Measurements from ENCODE around the gene BMF. TPM values are rescaled to one million over a fixed set of nuclear protein-coding genes. Genes with fewer than 3 reads are reported as not detected.

The BMF gene
- total RNA-seq, 1 experiment from 2014 or later: 81.5 TPM

DNA sequence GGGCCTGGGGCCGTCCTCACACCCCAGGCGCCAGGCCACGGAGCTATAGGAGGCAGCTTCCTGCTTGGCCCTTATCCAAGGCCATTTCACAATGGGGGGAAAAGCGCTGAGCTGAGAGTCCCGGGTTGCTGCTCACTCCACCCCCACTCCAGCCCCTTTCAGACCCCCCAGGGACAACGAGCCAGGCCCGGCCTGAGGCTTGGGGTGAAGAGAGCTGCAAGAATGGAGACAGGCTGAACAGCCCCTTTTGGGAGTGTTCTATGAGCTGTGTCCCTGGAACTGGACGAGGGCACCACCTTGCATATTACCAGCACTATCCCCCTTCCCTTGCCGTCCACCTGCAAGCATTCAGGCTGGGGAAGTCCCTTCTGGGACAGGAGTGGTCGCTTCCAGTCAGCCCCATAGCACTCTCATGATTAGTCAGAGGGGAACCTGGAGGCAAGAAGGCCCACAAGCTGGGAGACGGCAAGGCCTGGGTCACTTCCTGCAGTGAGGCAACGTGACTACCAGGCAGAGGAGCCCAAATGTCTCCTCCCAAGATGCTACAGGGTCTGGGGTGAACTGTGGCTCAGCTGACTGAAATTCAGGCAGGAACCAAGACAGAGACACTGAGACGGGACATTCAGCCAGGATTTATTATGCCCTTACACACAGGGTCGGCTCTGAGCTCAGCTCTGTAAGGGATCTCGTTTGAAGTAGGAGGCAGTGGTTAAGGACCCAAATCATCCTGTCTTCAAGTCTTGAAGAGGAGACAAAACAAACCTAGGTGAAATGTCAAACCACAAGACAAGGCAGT lies 61.1 kb downstream of the BMF start:
- Histone ChIP-seq H3K9me3 (no peaks in the 10 kb centered on the region), H3K4me1 (peaks cover 27% of the 10 kb centered on the region), H3K27me3 (replicated peaks; ENCODE audit: control insufficient read depth, insufficient read depth, low read length) (no peaks in the 10 kb centered on the region), H3K4me3 (ENCODE audit: low read depth, low read length) (no peak overlapping the region), H3K36me3 (ENCODE audit: control insufficient read depth, insufficient read depth, low read length) (no peaks in the 10 kb centered on the region)
- no peak for DNase-seq
- no peak overlapping the region for H3K4me3 Mint-ChIP-seq (ENCODE audit: unreplicated experiment)
- intact Hi-C loops (cut with micrococcal nuclease; ENCODE audit: unreplicated experiment): no loop called here
- ChIA-PET CTCF (interaction anchor here (0.7 kb wide), 1 partner anchor 62 kb away, joined by 3 read pairs; no protein-coding TSS in a partner anchor), POLR2A (interaction anchor here (1.1 to 1.3 kb wide), 2 partner anchors 9 to 51 kb away, joined by 3 read pairs; no protein-coding TSS in a partner anchor)
- BruUV-seq (replicated peaks): no TSS peak
- peaks cover 28% of the 10 kb centered on the region for H3K4me1 Mint-ChIP-seq (ENCODE audit: low read depth, unreplicated experiment)
- no peak for TF ChIP-seq CTCF (IDR thresholded peaks at IDR 0.05; ENCODE audit: insufficient read depth in 1 of 2, low read depth in 1 of 2, low read length in 1 of 2, severe bottlenecking in 1 of 2, unreplicated experiment in 1 of 2)
- H3K36me3 Mint-ChIP-seq (ENCODE audit: insufficient read depth, unreplicated experiment): peaks cover 5% of the 10 kb centered on the region
- peaks cover 9% of the 10 kb centered on the region for H3K9me3 Mint-ChIP-seq (ENCODE audit: unreplicated experiment)
- no peak overlapping the region for H3K27ac Mint-ChIP-seq (ENCODE audit: unreplicated experiment)
- no peaks in the 10 kb centered on the region for H3K27me3 Mint-ChIP-seq (ENCODE audit: insufficient read depth, unreplicated experiment)

DNA sequence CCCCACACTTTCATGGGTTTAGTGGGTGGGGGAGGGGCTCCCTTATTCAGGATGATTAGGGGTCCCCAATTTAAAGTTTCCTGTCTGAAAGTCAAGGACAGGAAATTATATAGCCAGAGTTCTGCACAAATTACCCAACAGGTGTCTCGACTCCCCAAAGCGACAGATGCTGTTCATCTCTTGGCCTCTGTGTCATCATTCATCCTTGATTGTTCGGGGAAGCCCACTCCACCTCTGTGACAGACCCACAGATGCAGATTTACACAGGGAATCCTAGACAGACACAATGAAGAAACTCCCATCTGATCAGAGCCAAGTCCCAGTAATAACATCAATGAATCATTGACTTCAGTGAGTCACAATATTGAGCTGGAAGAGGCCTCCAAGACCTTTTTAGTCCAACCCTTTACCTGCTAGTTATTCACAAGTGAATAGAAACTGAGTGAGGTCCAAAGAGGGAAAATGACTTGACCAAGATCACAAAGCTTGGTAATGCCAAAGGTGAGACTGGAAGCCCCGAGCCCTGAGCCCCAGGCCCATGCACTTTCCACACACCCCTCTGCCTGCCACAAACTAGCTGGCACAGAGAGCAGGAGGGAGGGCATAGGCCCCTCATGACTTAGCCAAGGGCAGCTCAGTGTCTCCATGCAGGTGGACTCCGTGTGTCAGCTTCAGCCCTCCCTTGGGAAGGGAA lies 61.8 kb downstream of the BMF start:
- no peaks in the 10 kb centered on the region for H3K9me3 ChIP-seq
- DNase-seq: no peak
- ChIA-PET CTCF (interaction anchor here (0.7 kb wide), 1 partner anchor 63 kb away, joined by 3 read pairs; no protein-coding TSS in a partner anchor), POLR2A (interaction anchor here (0.6 to 1.3 kb wide), 3 partner anchors 9 to 60 kb away, joined by 3 read pairs; no protein-coding TSS in a partner anchor)
- H3K36me3 Mint-ChIP-seq (ENCODE audit: insufficient read depth, unreplicated experiment): peaks cover 5% of the 10 kb centered on the region
- no peak for TF ChIP-seq CTCF (IDR thresholded peaks at IDR 0.05; ENCODE audit: insufficient read depth in 1 of 2, low read depth in 1 of 2, low read length in 1 of 2, severe bottlenecking in 1 of 2, unreplicated experiment in 1 of 2)
- no peak overlapping the region for H3K4me3 Mint-ChIP-seq (ENCODE audit: unreplicated experiment)
- intact Hi-C loops (cut with micrococcal nuclease; ENCODE audit: unreplicated experiment): no loop called here
- H3K4me1 ChIP-seq: peaks cover 19% of the 10 kb centered on the region
- no peaks in the 10 kb centered on the region for H3K36me3 ChIP-seq (ENCODE audit: control insufficient read depth, insufficient read depth, low read length)
- H3K27ac Mint-ChIP-seq (ENCODE audit: unreplicated experiment): no peak overlapping the region
- H3K4me3 ChIP-seq (ENCODE audit: low read depth, low read length): no peak overlapping the region
- no peaks in the 10 kb centered on the region for H3K27me3 Mint-ChIP-seq (ENCODE audit: insufficient read depth, unreplicated experiment)
- peaks cover 28% of the 10 kb centered on the region for H3K4me1 Mint-ChIP-seq (ENCODE audit: low read depth, unreplicated experiment)
- BruUV-seq (replicated peaks): no TSS peak
- peaks cover 9% of the 10 kb centered on the region for H3K9me3 Mint-ChIP-seq (ENCODE audit: unreplicated experiment)
- H3K27me3 ChIP-seq (replicated peaks; ENCODE audit: control insufficient read depth, insufficient read depth, low read length): no peaks in the 10 kb centered on the region

- CTCF ChIA-PET: interaction anchor here (0.6 to 1.6 kb wide), 10 partner anchors 43 to 229 kb away, joined by 3 to 16 read pairs (median 3); no protein-coding TSS in a partner anchor
- H3K36me3 Mint-ChIP-seq (ENCODE audit: insufficient read depth, unreplicated experiment): peaks cover 5% of the 10 kb centered on the region
- H3K4me3 ChIP-seq (ENCODE audit: low read depth, low read length): no peak overlapping the region
- no peaks in the 10 kb centered on the region for H3K9me3 ChIP-seq
- no peaks in the 10 kb centered on the region for H3K27me3 Mint-ChIP-seq (ENCODE audit: insufficient read depth, unreplicated experiment)
- no peak for DNase-seq
- no peak for TF ChIP-seq CTCF (IDR thresholded peaks at IDR 0.05; ENCODE audit: insufficient read depth in 1 of 2, low read depth in 1 of 2, low read length in 1 of 2, severe bottlenecking in 1 of 2, unreplicated experiment in 1 of 2)
- H3K4me3 Mint-ChIP-seq (ENCODE audit: unreplicated experiment): peak overlapping the region; percentile 71
- peaks cover 22% of the 10 kb centered on the region for H3K4me1 Mint-ChIP-seq (ENCODE audit: low read depth, unreplicated experiment)
- BruUV-seq (replicated peaks): no TSS peak
- POLR2A ChIA-PET: interaction anchor here (0.7 to 1.0 kb wide), 3 partner anchors 53 to 106 kb away, joined by 3 to 6 read pairs (median 3); no protein-coding TSS in a partner anchor
- peaks cover 9% of the 10 kb centered on the region; the same call in 1 of the 2 replicates for H3K4me1 ChIP-seq
- H3K27ac Mint-ChIP-seq (ENCODE audit: unreplicated experiment): peak overlapping the region; percentile 82
- H3K36me3 ChIP-seq (ENCODE audit: control insufficient read depth, insufficient read depth, low read length): no peaks in the 10 kb centered on the region
- intact Hi-C loops (cut with micrococcal nuclease; ENCODE audit: unreplicated experiment): loop anchor here (1.0 to 2.0 kb wide), 4 partner anchors 43 to 229 kb away; partner anchors contain the start of gene BUB1B
- peaks cover 9% of the 10 kb centered on the region for H3K9me3 Mint-ChIP-seq (ENCODE audit: unreplicated experiment)
- H3K27me3 ChIP-seq (replicated peaks; ENCODE audit: control insufficient read depth, insufficient read depth, low read length): no peaks in the 10 kb centered on the region
Measured at GRCh38 chr15:40045572-40046217, 63.0 kb downstream of the BMF start.

All from Caco-2 (cell line).